Neuronal stem cell (in vitro differentiated cells): Measurements from ENCODE around the gene MON2. TPM values are rescaled to one million over a fixed set of nuclear protein-coding genes. Genes with fewer than 3 reads are reported as not detected.

ENCODE experiments used
- DNase-seq: peaks from one replicate; pipeline ENCODE4 v3.0.0-alpha.2; 2013; ENCODE audit warnings: low spot score
- H2AFZ ChIP-seq: one replicate; pipeline ENCODE4 v1.6.1; 2013; ENCODE audit warnings: mild to moderate bottlenecking, low read length, inconsistent platforms
- H2AK5ac ChIP-seq: 2 replicates; pipeline ENCODE4 v1.6.1; 2013; ENCODE audit warnings: low read depth, mild to moderate bottlenecking, inconsistent platforms, low read length, moderate library complexity, mixed read lengths
- H2BK120ac ChIP-seq: 2 replicates; pipeline ENCODE4 v1.6.1; 2013; ENCODE audit warnings: low read depth, mild to moderate bottlenecking, inconsistent platforms, low read length, moderate library complexity, mixed read lengths
- H2BK12ac ChIP-seq: one replicate; pipeline ENCODE4 v1.6.1; 2013; ENCODE audit warnings: low read length, inconsistent platforms
- H2BK15ac ChIP-seq: 2 replicates; pipeline ENCODE4 v1.6.1; 2013; ENCODE audit warnings: mild to moderate bottlenecking, low read length, inconsistent platforms, mixed read lengths
- H2BK5ac ChIP-seq: one replicate; pipeline ENCODE4 v1.6.1; 2013; ENCODE audit warnings: inconsistent platforms, mild to moderate bottlenecking, low read length, moderate library complexity
- H3K14ac ChIP-seq: one replicate; pipeline ENCODE4 v1.6.1; 2013; ENCODE audit warnings: low read length, inconsistent platforms
- H3K18ac ChIP-seq: 2 replicates; pipeline ENCODE4 v1.6.1; 2013; ENCODE audit warnings: low read length, inconsistent platforms
- H3K23ac ChIP-seq: 2 replicates; pipeline ENCODE4 v1.6.1; 2013; ENCODE audit warnings: low read depth, mild to moderate bottlenecking, mixed read lengths, low read length, inconsistent platforms; ENCODE audit not compliant: poor library complexity
- H3K27ac ChIP-seq: replicated peaks from 3 replicates; pipeline ENCODE4 v1.5.1; 2013; ENCODE audit warnings: low read length, inconsistent platforms
- H3K27me3 ChIP-seq, 3 experiments: 2 replicates each; pipeline ENCODE4 v1.6.1; 2013; ENCODE audit warnings: low read length in 3 of 3, mild to moderate bottlenecking in 2 of 3, inconsistent platforms in 1 of 3, low read depth in 1 of 3, mixed read lengths in 1 of 3, moderate library complexity in 1 of 3; ENCODE audit not compliant: control insufficient read depth in 3 of 3, insufficient read depth in 3 of 3
- H3K36me3 ChIP-seq, 2 donors: replicated peaks in 1 of 2; 2 replicates each; pipeline ENCODE4 v1.6.1; 2013; ENCODE audit warnings: low read length in 2 of 2; ENCODE audit not compliant: control insufficient read depth in 2 of 2, insufficient read depth in 2 of 2
- H3K4ac ChIP-seq: 2 replicates; pipeline ENCODE4 v1.6.1; 2013; ENCODE audit warnings: inconsistent platforms, mild to moderate bottlenecking, low read length, moderate library complexity
- H3K4me1 ChIP-seq, 2 donors: 1 replicate in 1 of 2; 2 replicates in 1 of 2; pipeline ENCODE4 v1.6.1; 2013; ENCODE audit warnings: low read length in 2 of 2, low read depth in 1 of 2; ENCODE audit not compliant: control insufficient read depth in 2 of 2, insufficient read depth in 1 of 2
- H3K4me2 ChIP-seq: one replicate; pipeline ENCODE4 v1.6.1; 2013; ENCODE audit warnings: mild to moderate bottlenecking, low read length, inconsistent platforms; ENCODE audit not compliant: insufficient read depth, poor library complexity, severe bottlenecking
- H3K4me3 ChIP-seq, 2 donors: 2 replicates each; pipeline ENCODE4 v1.5.1; 2013; ENCODE audit warnings: low read length in 2 of 2, mild to moderate bottlenecking in 2 of 2, inconsistent platforms in 1 of 2, moderate library complexity in 1 of 2
- H3K79me1 ChIP-seq: one replicate; pipeline ENCODE4 v1.6.1; 2013; ENCODE audit warnings: low read depth, mild to moderate bottlenecking, inconsistent platforms, low read length, moderate library complexity
- H3K9ac ChIP-seq: one replicate; pipeline ENCODE4 v1.6.1; 2013; ENCODE audit warnings: mild to moderate bottlenecking, low read depth, low read length, inconsistent platforms; ENCODE audit not compliant: poor library complexity
- H3K9me3 ChIP-seq, 2 donors: replicated peaks in 1 of 2; 2 replicates each; pipeline versions ENCODE3 to v1.6.1; 2013; ENCODE audit warnings: low read length in 2 of 2, mild to moderate bottlenecking in 2 of 2, inconsistent platforms in 1 of 2, low read depth in 1 of 2, mixed read lengths in 1 of 2, moderate library complexity in 1 of 2; ENCODE audit not compliant: control insufficient read depth in 2 of 2, insufficient read depth in 1 of 2
- H4K8ac ChIP-seq: one replicate; pipeline ENCODE4 v1.6.1; 2013; ENCODE audit warnings: low read depth, mild to moderate bottlenecking, inconsistent platforms, low read length, moderate library complexity
- H4K91ac ChIP-seq: one replicate; pipeline ENCODE4 v1.6.1; 2013; ENCODE audit warnings: low read length, low read depth, mild to moderate bottlenecking, inconsistent platforms; ENCODE audit not compliant: poor library complexity
- WGBS, 2 donors: extraction: QIAGEN DNeasy Blood & Tissue Kit; methylation state at CpG; one replicate each; pipeline ENCODE4 v1.1.7; 2013; ENCODE audit warnings: missing lambda C conversion rate in 2 of 2, mixed read lengths in 1 of 2; ENCODE audit not compliant: insufficient read length in 2 of 2, insufficient replicate concordance in 1 of 2; ENCODE audit errors: extremely low coverage in 2 of 2; 5-methylcytosine and 5-hydroxymethylcytosine counted together
- small RNA-seq: library from polyadenylated mRNA; stranded (forward); fragments of <200 nt; extraction: miRNeasy Mini kit (QIAGEN cat#:217004); gene quantifications from one replicate; pipeline ENCODE3, GENCODE V24; 2013; ENCODE audit not compliant: insufficient read depth

Gene MON2

GRCh38 chr12:62647586-62647985, 181.0 kb downstream of the MON2 start:
- Histone ChIP-seq H2AFZ (no peak overlapping the region), H2AK5ac (no peak overlapping the region), H4K91ac (no peak overlapping the region), H3K9me3 (peaks cover 0 to 36% of the 10 kb centered on the region in 2 donors), H2BK15ac (no peak overlapping the region), H3K4me2 (no peak overlapping the region), H3K36me3 (no peaks in the 10 kb centered on the region), H3K18ac (no peak overlapping the region), H2BK12ac (no peak overlapping the region), H3K9ac (no peak overlapping the region), H3K4me3 (no peak overlapping the region), H3K27me3 (no peaks in the 10 kb centered on the region), H4K8ac (no peak overlapping the region), H3K4ac (no peak overlapping the region), H2BK5ac (no peak overlapping the region), H3K79me1 (no peaks in the 10 kb centered on the region), H2BK120ac (no peak overlapping the region), H3K14ac (no peak overlapping the region), H3K23ac (no peak overlapping the region), H3K4me1 (peaks cover 2% of the 10 kb centered on the region in 2 donors), H3K27ac (no peak overlapping the region)
- no CpG with 5 or more reads among the region's 3 CpGs for WGBS, 2 donors
- no peak for DNase-seq

GRCh38 chr12:62649412-62650138, 182.9 kb downstream of the MON2 start:
- Histone ChIP-seq H3K4ac (no peak overlapping the region), H3K79me1 (no peaks in the 10 kb centered on the region), H4K8ac (no peak overlapping the region), H3K14ac (no peak overlapping the region), H3K23ac (no peak overlapping the region), H2BK5ac (no peak overlapping the region), H3K27me3 (no peaks in the 10 kb centered on the region), H2BK120ac (no peak overlapping the region), H3K36me3 (no peaks in the 10 kb centered on the region), H2BK12ac (no peak overlapping the region), H3K4me2 (no peak overlapping the region), H3K9ac (no peak overlapping the region), H3K27ac (no peak overlapping the region), H3K9me3 (peaks cover 0 to 36% of the 10 kb centered on the region in 2 donors), H2AFZ (no peak overlapping the region), H2BK15ac (no peak overlapping the region), H4K91ac (no peak overlapping the region), H3K4me3 (no peak overlapping the region), H2AK5ac (no peak overlapping the region), H3K18ac (no peak overlapping the region), H3K4me1 (peaks cover 9 to 15% of the 10 kb centered on the region in 2 donors)
- DNase-seq: no peak
- WGBS, 2 donors: no CpG with 5 or more reads among the region's 4 CpGs

Small RNAs within 50 kb of the gene (small RNA-seq; reads per million reads assigned to genes)
- 48.9 reads per million, percentile 93 among the genes with 10 or more reads in this experiment for gene MIRLET7I
- not detected for gene RNU6-399P
